ENCODE data around the gene PDZD2. TPM values are rescaled to one million over a fixed set of nuclear protein-coding genes. Genes with fewer than 3 reads are reported as not detected.

Gene PDZD2
- total and polyA plus RNA-seq, 2 donors (not counting 3 experiments of a cell fraction or from before 2014, with no cell fraction given) = 0.66 to 6.9 TPM

GRCh38 chr5:31604644-31605043 is 34.3 kb upstream of the PDZD2 start:
- no peaks in the 10 kb centered on the region for H3K9me3 ChIP-seq (replicated peaks; ENCODE audit: control insufficient read depth, insufficient read depth, low read length)
- FAIRE-seq = no peak
- no peaks in the 10 kb centered on the region for H3K36me3 ChIP-seq (ENCODE audit: control insufficient read depth in 2 of 2, extremely low read depth in 1 of 2, insufficient read depth in 2 of 2, low read length in 2 of 2)
- no peak for TF ChIP-seq POLR2AphosphoS5 (IDR thresholded peaks at IDR 0.05; ENCODE audit: insufficient read depth, low read depth, low read length)
- TF ChIP-seq MAX (IDR thresholded peaks at IDR 0.05; ENCODE audit: insufficient read depth, insufficient read length) = no peak
- TF ChIP-seq POLR2A (IDR thresholded peaks at IDR 0.05; ENCODE audit: low read depth, low read length) = no peak
- no peak for TF ChIP-seq JUN (IDR thresholded peaks at IDR 0.05; ENCODE audit: borderline replicate concordance, insufficient read depth, insufficient read length, low read depth)
- TF ChIP-seq CTCF (IDR thresholded peaks at IDR 0.05; ENCODE audit: extremely low read depth in 1 of 2, insufficient read depth in 1 of 2, low read depth in 1 of 2, low read length in 2 of 2) = no peak
- TF ChIP-seq GATA2 (IDR thresholded peaks at IDR 0.05; ENCODE audit: insufficient read depth, insufficient read length, low read depth, low read length) = no peak
- TF ChIP-seq MYC (IDR thresholded peaks at IDR 0.05; ENCODE audit: low read depth, low read length) = no peak
- no peak for TF ChIP-seq EZH2 (IDR thresholded peaks at IDR 0.05; ENCODE audit: borderline replicate concordance, low read depth, low read length, severe bottlenecking)
- TF ChIP-seq FOS (IDR thresholded peaks at IDR 0.05; ENCODE audit: borderline replicate concordance, insufficient read depth, low read length) = no peak
- no peak overlapping the region for H2AFZ ChIP-seq (ENCODE audit: low read depth, low read length)
- dilution Hi-C loops (cut with MboI; ENCODE audit: extremely low pct_ligation_motif_present, low sequenced_read_pairs) (no loop called here), intact Hi-C loops (cut with micrococcal nuclease) (no loop called here)
- POLR2A ChIA-PET = no interaction called here
- no peaks in the 10 kb centered on the region for H3K27me3 ChIP-seq (ENCODE audit: control insufficient read depth in 2 of 2, insufficient read depth in 2 of 2, low read length in 2 of 2)
- H3K4me1 ChIP-seq (ENCODE audit: control insufficient read depth, extremely low read depth, insufficient read depth, low read length) = no peaks in the 10 kb centered on the region
- H3K79me2 ChIP-seq (ENCODE audit: control insufficient read depth, insufficient read depth, low read length) = no peaks in the 10 kb centered on the region
- H3K4me2 ChIP-seq (ENCODE audit: insufficient read depth, low read length) = no peak overlapping the region
- H3K9me1 ChIP-seq (replicated peaks; ENCODE audit: control insufficient read depth, extremely low read depth, insufficient read depth, low read length) = no peaks in the 10 kb centered on the region
- H3K9ac ChIP-seq (replicated peaks; ENCODE audit: extremely low read depth, insufficient read depth, low read length) = no peak overlapping the region
- H4K20me1 ChIP-seq (replicated peaks; ENCODE audit: control insufficient read depth, extremely low read depth, insufficient read depth, low read length) = no peaks in the 10 kb centered on the region
- H3K4me3 ChIP-seq (replicated peaks in 1 of 3; ENCODE audit: insufficient read depth in 1 of 3, low read depth in 1 of 3, low read length in 3 of 3) = no peak overlapping the region
- CTCF ChIA-PET = no interaction called here
- no TSS peak for BruUV-seq (replicated peaks)
- no peak for DNase-seq (ENCODE audit: low read depth, low spot score)
- no peak overlapping the region for H3K27ac ChIP-seq (ENCODE audit: insufficient read depth, low read depth, low read length)

Measured in endothelial cell of umbilical vein (primary cell).